Iris pigment epithelial cell (primary cell): ENCODE data around the gene CCDC192.
"Not testable (repeated sequence)": the region's sequence is repeated elsewhere in the genome, so short reads cannot be mapped to it uniquely, and the experiment has no call there.

Experiments used
- DNase-seq: peaks from one replicate; pipeline ENCODE4 v3.0.0-alpha.2; 2011; ENCODE audit warnings: low read depth

The CCDC192 gene

GRCh38 chr5:127847641-127848040 lies 144.4 kb downstream of the CCDC192 start:
- DNase-seq: not testable (repeated sequence)

GRCh38 chr5:127848098-127848497 lies 144.9 kb downstream of the CCDC192 start:
- DNase-seq: no peak

GRCh38 chr5:127849408-127849807 lies 146.2 kb downstream of the CCDC192 start:
- no peak for DNase-seq

- DNase-seq: no peak
Measured at GRCh38 chr5:127849891-127850290, 146.7 kb downstream of the CCDC192 start.

DNA sequence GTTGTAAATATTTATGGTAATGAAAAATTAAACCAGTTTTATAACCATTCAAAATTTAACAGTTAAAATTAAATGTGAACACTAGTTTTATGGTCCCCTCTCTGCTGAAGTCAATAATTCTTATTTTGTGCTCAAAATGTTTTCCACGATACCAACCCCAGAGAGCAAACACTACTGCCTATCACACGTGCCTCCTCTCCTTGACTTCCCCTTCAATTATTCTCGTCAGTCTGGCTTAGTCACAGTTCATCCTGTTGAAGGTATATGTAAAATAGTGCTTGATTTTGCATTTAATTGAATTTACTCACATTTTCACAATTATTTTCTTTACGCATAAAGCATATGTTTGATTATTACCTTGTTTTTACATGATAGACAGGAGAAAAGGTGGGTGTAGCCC lies 148.8 kb downstream of the CCDC192 start:
- DNase-seq: no peak

- no peak for DNase-seq
Measured at GRCh38 chr5:127854520-127854919, 151.3 kb downstream of the CCDC192 start.

DNA sequence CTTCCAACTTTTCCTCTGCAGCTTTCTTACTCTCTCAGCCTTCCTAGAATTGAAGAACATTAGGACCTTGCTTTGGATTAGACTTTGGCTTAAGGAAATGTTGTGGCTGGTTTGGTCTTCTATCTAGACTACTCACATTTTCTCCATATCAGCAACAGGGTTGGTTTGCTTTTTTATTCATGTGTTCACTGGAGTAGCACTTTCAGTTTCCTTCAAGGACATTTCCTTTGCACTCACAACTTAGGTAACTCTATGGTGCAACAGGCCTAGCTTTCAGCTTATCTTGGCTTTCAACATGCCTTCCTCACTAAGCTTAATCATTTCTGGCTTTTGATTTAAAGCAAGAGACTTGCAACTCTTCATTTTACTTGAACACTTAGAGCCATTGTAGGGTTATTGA lies 153.1 kb downstream of the CCDC192 start:
- peak; percentile 89 for DNase-seq

GRCh38 chr5:127858116-127858784 lies 155.1 kb downstream of the CCDC192 start:
- no peak for DNase-seq

DNA sequence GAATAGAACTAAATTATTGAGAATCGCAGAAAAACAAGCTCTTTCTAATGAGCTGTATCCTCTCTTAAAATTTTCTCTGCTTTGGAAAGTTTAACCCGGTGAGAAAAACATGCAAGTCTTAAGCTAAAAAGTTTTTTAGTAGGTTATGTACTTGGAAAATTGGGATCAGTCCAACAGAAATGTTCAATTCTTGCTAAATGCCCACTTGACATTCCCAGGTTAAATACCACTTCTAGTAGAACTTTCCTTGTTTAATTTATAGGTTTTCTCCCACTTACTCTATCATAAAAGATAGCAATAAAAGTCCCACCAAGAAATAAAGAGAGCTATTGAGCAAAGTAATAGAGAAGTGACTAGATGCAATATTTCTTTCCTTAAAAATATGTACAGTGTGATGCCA lies 157.1 kb downstream of the CCDC192 start:
- no peak for DNase-seq

DNA sequence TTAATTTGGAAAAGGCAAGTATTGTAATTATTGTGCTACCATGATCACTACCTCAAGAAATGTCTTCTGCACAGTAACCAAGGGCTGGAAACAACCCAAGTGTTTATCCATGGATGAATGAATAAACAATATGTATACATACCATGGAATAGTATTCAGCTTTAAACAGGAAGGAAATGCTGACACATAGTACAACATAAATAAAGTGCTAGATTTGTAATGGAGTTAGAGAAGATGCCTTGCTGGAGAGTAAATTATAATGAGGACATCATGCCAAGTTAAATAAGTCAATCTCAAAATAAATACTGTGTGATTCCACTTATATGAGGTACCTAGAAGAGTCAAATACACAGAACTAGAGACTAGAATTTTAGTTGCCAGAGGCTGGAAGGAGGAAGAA lies 160.0 kb downstream of the CCDC192 start:
- peak; percentile 55 for DNase-seq

GRCh38 chr5:127863610-127864395 lies 160.6 kb downstream of the CCDC192 start:
- DNase-seq: peak; percentile 60

GRCh38 chr5:127864511-127864910 lies 161.3 kb downstream of the CCDC192 start:
- DNase-seq: no peak

DNA sequence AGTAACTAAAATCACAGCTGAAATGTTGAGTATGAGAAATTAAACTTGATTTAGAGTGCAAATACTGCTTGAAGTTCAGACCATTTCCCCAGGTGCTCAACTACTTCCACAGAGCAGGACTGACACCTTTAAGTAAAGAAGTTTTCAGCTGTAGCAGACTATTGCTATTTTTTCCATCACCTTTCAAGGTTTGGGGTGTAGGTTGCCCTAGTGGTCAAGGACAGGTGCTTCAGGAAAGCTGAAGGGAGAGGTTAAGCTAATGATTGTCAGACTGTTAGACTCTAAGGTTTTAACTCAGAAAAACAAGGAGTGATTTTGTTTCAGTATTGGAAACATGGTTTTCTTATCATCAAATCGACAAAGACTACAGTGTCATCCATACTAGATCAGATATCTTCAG lies 162.1 kb downstream of the CCDC192 start:
- no peak for DNase-seq

GRCh38 chr5:127867022-127867783 lies 164.0 kb downstream of the CCDC192 start:
- no peak for DNase-seq

GRCh38 chr5:127870914-127871313 lies 167.7 kb downstream of the CCDC192 start:
- peak; percentile 46 for DNase-seq

- no peak for DNase-seq
Measured at GRCh38 chr5:127871503-127872153, 168.4 kb downstream of the CCDC192 start.

DNA sequence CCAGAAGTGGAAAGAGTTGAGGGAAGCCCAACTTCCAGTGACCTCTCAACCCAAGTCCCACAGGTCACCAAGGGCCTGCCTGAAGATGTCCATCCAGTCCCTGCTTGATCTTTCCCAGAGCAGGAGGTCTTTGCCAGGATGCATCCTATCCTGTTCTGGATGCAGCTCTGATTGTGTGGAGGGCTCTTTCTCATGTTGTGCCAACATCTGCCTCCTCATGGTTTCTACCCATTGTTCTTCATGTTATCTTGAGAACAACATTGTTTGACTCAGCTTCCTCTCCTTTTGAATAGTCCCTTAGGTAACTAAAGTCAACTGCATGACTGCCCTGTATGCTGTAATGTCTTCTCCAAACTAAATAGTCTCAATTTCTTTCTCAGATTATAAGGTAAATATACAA lies 169.3 kb downstream of the CCDC192 start:
- no peak for DNase-seq

DNA sequence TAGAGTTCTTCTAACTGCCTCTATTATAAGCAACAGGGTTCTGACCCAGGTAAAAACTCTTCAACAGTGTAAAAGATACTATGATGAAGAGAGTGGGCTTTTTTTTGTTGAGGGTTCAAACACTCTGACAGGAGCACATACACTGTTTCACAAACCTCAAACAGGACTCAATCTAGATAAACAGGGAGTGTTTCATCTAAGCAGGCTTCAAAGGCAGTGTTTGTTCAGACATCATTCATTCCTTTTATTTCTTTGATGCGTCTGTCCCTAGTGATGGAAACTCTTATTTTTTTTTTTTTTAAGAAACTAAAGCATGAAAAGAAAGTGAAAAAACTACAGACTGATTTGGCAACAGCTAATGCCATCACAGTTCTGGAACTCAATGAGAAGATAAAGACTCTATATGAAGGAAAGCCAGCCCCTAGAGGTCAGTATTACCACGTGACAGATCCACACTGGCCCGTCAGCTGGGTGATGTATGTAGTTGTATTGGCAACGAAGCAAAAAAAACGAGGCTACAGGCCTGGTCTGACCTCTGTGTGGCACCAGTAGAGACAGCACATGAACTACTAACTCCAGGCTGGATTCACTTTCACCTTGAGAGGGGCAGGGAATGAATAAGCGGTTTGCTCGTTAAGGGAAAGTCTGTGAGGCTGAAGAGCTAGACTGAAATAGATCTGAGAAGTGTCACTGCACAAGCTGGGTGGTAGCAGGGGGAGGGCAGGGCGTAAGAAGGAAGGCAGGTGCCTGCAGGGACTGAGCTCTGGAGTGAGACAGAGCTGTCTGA lies 172.2 kb downstream of the CCDC192 start:
- DNase-seq: peak; percentile 70

DNA sequence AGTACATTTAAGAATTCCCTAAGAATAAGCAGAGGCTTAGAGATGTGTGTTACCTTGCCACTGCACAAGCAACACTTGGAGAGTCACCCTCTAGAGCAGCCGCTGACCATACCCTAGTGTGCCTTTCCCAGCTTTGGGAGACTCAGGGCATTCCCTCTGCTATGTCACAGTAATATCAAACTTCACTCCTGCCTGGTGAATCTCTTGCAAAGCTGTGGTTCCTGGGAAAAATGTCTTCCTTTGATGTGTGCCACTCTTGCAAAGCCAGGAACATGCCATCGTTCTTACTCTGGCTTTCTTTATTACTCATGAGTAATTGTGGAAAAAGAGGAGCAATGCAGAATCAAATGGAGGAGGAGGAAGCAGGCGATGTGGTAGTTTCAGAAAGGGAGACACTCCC lies 173.2 kb downstream of the CCDC192 start:
- no peak for DNase-seq

DNA sequence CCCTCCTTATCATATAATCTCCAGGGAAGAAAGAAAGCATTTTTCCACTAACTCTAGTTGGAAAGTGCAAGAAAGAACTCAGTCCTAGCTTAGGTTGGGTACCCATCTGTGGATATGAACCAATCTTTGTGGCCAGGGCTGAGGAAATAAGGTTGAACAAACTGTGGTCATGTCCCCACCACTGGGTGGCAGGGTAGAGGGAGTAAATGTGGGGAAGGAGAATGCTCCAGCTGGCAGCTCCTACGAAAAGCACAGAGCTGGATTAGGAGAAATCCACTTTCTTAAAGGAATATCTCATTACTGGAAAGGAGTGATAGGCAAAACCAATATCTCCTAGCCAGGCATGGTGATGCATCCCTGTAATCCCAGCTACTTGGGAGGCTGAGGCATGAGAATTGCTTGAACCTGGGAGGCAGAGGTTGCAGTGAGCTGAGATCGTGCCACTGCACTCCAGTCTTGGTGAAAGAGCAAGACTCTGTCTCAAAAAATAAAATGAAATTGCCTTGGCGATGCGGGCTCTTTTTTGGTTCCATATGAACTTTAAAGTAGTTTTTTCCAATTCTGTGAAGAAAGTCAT lies 175.1 kb downstream of the CCDC192 start:
- peak; percentile 67 for DNase-seq

DNA sequence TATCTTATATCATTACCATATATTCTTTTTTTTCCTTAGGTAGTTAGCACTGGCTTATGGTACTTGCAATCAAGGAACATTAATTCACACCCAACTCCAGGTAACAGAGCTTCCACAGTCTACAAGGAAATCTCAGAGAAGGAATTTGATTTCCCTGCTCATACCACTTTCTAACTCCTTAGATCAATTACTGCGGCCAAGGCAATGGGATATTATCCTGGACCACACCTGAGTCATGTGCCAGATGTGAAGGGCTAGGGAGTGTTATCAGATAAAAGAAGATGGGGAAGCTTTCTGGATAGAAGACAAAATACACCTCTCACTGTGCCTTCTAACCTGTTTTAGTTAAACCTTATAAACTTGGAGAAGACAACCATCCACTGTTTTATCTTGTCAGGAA lies 181.2 kb downstream of the CCDC192 start:
- DNase-seq: no peak
